Superior temporal gyrus (tissue), 1 donor: ENCODE results near the gene SPSB1.

Source experiments
- DNase-seq: peaks from one replicate; pipeline ENCODE4 v3.0.0-alpha.2; 2016; ENCODE audit errors: extremely low spot score

Gene SPSB1

GRCh38 chr1:9279172-9279840 is 13.4 kb upstream of the SPSB1 start:
- DNase-seq, result no peak

DNA sequence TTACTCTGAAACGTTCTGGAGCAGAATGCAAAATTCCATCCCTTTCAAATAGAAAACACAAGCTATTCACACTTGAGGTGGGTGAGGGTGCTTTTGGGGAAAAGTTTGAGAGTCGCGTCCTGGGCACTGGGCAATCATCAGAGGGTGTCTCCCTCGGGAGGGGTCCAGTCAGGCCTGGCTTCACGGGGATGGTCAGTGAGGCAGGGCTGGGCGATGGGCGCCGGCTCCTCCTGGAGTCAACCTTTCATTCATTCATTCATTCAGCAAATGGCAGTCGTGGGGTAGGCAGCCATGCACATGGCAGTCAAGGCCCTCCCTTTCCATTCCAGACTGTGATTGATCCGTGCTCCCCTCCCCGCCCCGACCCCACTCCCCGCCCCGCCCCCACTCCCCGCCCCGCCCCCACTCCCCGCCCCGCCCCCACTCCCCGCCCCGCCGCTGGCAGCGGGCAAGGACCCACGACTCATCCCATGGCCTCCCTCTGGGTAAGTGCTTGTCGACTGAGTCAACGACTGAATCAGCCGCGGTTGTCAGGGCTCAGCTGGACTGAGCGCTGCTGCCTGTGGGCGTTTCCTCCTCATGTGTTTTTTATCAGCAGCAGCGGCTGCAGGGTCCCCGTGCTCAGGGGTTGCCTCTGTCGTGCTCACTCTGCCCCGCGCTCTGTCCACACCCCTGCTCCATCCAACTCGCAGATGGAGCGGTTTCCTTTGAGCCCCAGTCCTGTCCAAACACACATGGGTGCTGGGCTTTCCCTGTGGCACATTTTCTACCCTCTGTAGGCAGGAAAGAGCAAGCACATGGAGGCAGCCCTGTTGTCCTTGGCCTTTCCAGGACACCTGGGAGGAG is 12.5 kb upstream of the SPSB1 start:
- DNase-seq, result no peak

GRCh38 chr1:9281071-9281827 is 11.4 kb upstream of the SPSB1 start:
- no peak for DNase-seq

DNA sequence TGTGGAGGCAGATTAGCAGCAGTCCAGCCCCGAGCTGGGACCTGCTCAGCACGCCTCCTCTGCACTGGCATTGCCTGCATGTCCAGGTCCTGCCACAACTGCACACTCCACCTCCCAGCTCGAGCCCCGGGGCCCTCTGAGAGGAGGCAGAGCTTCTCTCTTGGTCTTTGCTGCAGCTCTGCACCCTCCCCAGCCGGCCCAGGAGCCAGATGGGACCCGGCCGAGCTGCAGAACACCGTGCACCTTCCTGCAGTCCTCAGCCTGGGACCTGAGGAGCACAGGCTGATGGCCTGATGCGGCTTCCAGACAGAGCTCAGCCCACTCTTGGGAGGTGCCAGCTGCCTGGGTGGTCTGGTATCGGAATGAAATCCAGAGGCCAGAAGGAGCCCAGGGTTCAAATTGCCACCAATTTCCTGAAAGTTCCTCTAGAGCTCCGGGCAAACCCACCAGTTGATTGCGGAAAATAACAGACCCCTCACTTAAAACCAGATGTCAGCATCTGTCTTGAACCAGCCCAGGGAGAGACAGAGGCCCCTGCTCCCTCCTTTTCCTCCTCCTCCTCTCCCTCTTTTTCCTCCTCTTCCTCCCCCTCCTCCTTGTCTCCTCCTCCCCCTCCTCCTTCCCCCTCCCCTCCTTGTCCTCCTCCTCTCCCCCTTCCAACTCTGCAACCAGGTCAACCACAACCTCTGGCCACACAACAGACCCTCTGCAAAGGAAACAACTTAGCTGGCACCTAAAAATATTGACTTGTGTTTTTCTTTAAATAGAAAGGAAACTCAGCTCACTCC is 10.6 kb upstream of the SPSB1 start:
- no peak for DNase-seq

DNA sequence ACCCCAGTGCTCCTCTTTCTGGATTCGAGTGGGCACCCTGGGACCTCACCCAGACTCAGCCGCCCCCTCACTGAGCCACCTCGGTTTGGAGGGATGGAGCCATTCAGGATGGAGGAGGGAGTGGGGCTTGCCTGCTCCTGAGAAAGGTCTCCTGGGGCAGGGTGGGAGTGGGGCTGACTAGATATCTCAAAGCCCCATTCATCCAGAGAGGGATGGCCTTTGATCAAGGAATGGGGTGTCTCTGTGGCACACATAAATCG is 10.1 kb upstream of the SPSB1 start:
- no peak for DNase-seq

DNA sequence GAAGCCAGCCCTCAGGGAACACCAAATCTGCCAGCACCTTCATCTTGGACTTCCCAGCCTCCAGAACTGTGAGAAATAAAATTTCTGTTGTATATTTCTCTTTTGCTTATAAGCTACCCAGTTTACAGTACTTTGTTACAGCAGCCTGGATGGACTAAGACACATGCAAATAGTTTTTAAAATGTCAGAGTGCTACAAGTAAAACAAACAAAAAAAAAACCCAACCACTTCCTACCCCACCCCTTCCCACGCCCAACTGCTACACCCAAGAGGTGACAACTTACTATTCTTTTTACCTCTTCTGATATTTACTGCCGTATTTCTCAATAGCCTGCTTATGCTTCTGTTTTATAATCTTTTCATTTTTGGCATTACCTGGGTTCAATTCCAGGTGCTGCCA is 8.6 kb upstream of the SPSB1 start:
- DNase-seq, result no peak

DNA sequence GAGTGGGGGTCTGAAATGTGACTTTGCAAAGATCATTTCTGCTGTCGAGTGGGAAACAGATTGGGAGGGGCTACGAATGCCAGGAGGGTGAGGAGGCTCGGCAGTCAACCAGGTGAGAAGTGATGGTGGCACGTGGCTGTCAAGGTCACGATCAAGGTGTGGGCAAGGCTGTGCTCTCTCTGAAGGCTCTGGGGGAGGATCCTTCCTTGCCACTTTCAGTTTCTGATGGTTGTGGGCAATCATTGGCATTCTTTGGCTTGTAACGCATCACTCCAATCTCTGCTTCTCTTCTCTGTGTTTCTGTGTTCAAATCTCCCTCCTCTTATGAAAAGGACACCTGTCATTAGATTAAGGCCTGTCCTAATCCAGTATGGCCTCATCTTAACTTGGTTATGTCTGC is 6.1 kb upstream of the SPSB1 start:
- DNase-seq, result no peak

DNA sequence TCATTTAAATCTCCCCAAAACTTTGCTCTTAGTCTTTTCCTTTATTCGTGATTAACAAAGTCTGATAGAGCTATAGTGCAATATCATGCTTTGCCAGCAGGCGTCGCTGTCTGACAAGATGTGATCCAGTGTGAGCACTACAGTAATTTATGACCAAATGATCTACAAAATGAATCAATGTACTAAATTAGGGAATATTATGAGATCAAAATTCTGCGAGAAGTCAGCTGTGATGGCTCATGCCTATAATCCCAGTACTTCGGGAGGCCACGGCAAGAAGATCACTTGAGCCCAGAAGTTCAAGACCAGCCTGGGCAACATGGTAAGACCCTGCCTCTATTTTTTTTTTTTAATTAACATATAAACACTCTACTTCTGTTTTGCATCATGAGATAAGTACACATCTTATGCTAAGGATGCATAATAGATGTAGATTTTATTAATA is 3.6 kb upstream of the SPSB1 start:
- peak; percentile 67 for DNase-seq

GRCh38 chr1:9289711-9290485 is 2.8 kb upstream of the SPSB1 start:
- DNase-seq, result no peak

- DNase-seq, result peak; percentile 66
Observed at GRCh38 chr1:9291914-9292360, 757 bp upstream of the SPSB1 start.

DNA sequence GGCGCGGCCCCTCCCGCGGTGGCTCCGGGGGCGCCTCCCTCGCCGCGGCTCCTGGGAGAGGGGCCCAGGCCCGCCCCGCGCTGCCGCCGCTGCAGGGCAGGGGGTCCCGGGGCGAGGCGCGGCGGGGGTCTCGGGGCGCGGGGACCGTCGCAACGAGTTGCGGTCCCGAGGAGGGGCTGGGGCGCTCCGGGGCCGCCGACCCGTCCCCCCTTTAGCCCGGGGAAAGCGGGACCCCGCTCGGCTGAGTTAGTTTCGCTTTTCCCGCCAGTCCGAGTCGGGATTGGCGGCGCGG is 493 bp downstream of the SPSB1 start:
- DNase-seq, result no peak

DNA sequence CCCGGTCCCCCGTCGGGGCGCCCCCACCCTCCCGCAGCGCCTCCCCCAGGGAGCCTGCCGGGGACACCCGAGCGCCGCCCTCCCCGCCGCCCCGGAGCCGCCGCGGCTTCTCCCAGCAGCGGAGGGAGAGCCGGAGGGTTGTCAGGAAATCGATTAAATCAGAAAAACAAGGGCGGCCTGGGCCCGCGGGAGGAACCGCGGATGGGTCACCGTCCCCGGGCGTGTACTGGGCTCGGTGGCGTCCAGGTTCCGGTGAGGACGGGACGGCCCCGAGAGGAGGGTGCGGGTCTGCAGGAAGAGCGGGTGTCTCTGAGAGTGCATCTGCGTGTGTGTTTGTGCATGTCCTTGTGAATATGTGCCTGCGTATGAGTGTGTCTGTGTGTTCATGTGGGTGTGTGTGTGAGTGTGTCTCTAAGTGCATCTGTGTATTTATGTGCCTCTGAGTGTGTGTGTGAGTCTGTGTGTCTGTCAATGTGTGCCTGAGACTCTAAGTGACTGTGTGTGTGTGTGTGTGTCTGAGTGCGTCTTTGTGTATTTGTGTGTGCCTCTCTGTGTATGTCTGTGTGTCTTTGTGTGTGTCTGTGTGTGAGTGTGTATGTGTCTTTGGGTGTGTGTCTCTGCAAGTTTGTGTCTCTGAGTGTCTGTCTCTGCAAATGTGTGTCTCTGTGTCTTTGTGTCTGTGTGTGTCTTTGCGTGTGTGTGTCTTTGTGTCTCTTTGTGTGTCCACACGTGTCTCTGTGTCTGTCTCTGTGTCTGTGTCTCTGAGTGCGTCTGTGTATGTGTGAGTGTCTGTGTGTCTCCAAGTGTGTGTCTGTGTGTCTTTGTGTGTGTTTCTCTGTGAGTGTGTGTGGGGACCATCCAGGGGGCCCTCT is 1.1 kb downstream of the SPSB1 start:
- no peak for DNase-seq

GRCh38 chr1:9294405-9294773 is 1.7 kb downstream of the SPSB1 start:
- no peak for DNase-seq

GRCh38 chr1:9294910-9295636 is 2.4 kb downstream of the SPSB1 start:
- DNase-seq, result no peak

GRCh38 chr1:9295884-9296283 is 3.2 kb downstream of the SPSB1 start:
- DNase-seq, result no peak

GRCh38 chr1:9296850-9297249 is 4.2 kb downstream of the SPSB1 start:
- DNase-seq, result no peak

- no peak for DNase-seq
Observed at GRCh38 chr1:9297831-9298230, 5.1 kb downstream of the SPSB1 start.

- no peak for DNase-seq
Observed at GRCh38 chr1:9298282-9298681, 5.6 kb downstream of the SPSB1 start.
